ENCODE data around the gene MYNN. TPM values are rescaled to one million over a fixed set of nuclear protein-coding genes. Genes with fewer than 3 reads are reported as not detected.

The MYNN gene
- total RNA-seq, 1 experiment from 2014 or later, result 13.5 TPM

DNA sequence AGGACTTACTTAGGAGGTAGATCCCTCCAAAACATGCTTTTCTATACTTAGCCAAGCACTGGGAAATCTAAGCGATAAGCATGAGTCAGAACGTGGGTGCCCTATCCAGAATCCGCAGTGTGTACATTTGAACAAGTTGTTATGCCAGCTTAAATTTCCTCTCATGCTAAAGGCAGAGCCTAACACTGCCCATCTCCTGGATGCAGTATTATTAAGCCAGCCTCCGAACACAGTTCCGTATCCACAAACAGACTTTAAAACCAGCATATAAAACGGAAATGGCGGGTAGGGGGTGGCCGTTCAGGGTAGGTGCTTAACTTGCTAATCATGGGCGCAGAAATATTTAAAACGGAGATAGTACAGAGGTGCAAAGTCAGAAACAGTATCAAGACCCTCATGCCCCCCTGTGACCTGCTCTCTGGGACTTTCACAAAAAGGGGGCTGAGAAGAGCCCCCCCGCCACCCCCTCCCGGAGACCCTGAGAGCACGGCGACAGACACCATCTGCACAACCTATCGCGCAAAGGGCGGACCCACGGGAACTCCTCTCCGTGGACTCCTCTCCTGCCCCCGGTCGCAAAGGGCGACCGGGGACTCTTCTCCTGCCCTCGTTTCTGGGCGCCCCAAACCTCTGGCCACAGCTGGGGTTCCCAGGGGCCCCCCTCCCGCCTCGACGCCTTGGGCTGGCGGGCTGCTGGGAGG is 38.6 kb downstream of the MYNN start:
- ATAC-seq, result no peak
- BruUV-seq (replicated peaks), result no TSS peak
- Histone ChIP-seq H3K4me3 (replicated peaks in 1 of 2; ENCODE audit: low read depth in 1 of 2, low read length in 2 of 2) (no peak overlapping the region), H3K4me1 (ENCODE audit: control insufficient read depth in 1 of 2, insufficient read depth in 2 of 2, low read length in 2 of 2) (no peaks in the 10 kb centered on the region), H3K4me2 (ENCODE audit: low read length) (no peak overlapping the region), H4K20me1 (ENCODE audit: insufficient read depth) (no peaks in the 10 kb centered on the region), H3K9me2 (ENCODE audit: insufficient read depth) (no peaks in the 10 kb centered on the region), H3K36me3 (ENCODE audit: control insufficient read depth in 1 of 2, insufficient read depth in 2 of 2, low read length in 2 of 2) (no peaks in the 10 kb centered on the region), H3K27ac (ENCODE audit: low read depth, low read length) (no peak overlapping the region), H2AFZ (ENCODE audit: low read depth, low read length, poor library complexity, severe bottlenecking) (no peak overlapping the region), H3K9me3 (ENCODE audit: control insufficient read depth in 1 of 2, insufficient read depth in 1 of 2, low read depth in 1 of 2, low read length in 2 of 2) (no peaks in the 10 kb centered on the region), H3K9ac (ENCODE audit: low read length) (no peak overlapping the region), H3K27me3 (ENCODE audit: insufficient read depth, low read length) (no peaks in the 10 kb centered on the region), H3K79me2 (ENCODE audit: insufficient read depth, low read length) (no peaks in the 10 kb centered on the region)
- intact Hi-C loops (cut with micrococcal nuclease), result no loop called here
- no peak for DNase-seq (ENCODE audit: low read depth, low spot score)
- ChIA-PET RAD21 (ENCODE audit: low non-redundant PET in 1 of 2, low total read pairs in 2 of 2, uncharacterized antibody in 2 of 2, unreplicated experiment in 2 of 2) (no interaction called here), CTCF (interaction anchor here (0.5 kb wide), 1 partner anchor 229 kb away, joined by 5 read pairs; no protein-coding TSS in a partner anchor), POLR2A (no interaction called here)
- TF ChIP-seq, protein P1, sequence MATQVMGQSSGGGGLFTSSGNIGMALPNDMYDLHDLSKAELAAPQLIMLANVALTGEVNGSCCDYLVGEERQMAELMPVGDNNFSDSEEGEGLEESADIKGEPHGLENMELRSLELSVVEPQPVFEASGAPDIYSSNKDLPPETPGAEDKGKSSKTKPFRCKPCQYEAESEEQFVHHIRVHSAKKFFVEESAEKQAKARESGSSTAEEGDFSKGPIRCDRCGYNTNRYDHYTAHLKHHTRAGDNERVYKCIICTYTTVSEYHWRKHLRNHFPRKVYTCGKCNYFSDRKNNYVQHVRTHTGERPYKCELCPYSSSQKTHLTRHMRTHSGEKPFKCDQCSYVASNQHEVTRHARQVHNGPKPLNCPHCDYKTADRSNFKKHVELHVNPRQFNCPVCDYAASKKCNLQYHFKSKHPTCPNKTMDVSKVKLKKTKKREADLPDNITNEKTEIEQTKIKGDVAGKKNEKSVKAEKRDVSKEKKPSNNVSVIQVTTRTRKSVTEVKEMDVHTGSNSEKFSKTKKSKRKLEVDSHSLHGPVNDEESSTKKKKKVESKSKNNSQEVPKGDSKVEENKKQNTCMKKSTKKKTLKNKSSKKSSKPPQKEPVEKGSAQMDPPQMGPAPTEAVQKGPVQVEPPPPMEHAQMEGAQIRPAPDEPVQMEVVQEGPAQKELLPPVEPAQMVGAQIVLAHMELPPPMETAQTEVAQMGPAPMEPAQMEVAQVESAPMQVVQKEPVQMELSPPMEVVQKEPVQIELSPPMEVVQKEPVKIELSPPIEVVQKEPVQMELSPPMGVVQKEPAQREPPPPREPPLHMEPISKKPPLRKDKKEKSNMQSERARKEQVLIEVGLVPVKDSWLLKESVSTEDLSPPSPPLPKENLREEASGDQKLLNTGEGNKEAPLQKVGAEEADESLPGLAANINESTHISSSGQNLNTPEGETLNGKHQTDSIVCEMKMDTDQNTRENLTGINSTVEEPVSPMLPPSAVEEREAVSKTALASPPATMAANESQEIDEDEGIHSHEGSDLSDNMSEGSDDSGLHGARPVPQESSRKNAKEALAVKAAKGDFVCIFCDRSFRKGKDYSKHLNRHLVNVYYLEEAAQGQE (IDR thresholded peaks at IDR 0.05; ENCODE audit: low read depth), result no peak
- TF ChIP-seq, protein P2, sequence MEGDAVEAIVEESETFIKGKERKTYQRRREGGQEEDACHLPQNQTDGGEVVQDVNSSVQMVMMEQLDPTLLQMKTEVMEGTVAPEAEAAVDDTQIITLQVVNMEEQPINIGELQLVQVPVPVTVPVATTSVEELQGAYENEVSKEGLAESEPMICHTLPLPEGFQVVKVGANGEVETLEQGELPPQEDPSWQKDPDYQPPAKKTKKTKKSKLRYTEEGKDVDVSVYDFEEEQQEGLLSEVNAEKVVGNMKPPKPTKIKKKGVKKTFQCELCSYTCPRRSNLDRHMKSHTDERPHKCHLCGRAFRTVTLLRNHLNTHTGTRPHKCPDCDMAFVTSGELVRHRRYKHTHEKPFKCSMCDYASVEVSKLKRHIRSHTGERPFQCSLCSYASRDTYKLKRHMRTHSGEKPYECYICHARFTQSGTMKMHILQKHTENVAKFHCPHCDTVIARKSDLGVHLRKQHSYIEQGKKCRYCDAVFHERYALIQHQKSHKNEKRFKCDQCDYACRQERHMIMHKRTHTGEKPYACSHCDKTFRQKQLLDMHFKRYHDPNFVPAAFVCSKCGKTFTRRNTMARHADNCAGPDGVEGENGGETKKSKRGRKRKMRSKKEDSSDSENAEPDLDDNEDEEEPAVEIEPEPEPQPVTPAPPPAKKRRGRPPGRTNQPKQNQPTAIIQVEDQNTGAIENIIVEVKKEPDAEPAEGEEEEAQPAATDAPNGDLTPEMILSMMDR (IDR thresholded peaks at IDR 0.05 in 2 of 3, conservative IDR thresholded peaks at IDR 0.05 in 1 of 3; ENCODE audit: borderline replicate concordance in 1 of 3, insufficient read depth in 1 of 3, low read depth in 2 of 3, low read length in 2 of 3), result no peak
- TF ChIP-seq RAD21 (IDR thresholded peaks at IDR 0.05; ENCODE audit: low read depth) (no peak), ELF1 (IDR thresholded peaks at IDR 0.05; ENCODE audit: borderline replicate concordance, low read depth) (no peak), YY1 (IDR thresholded peaks at IDR 0.05; ENCODE audit: extremely low read depth, insufficient replicate concordance, low read depth, low read length) (no peak), EZH2phosphoT487 (IDR thresholded peaks at IDR 0.05; ENCODE audit: borderline replicate concordance) (no peak), EGR1 (IDR thresholded peaks at IDR 0.05; ENCODE audit: low read depth) (no peak), CEBPB (IDR thresholded peaks at IDR 0.05; ENCODE audit: low read depth) (no peak), CBX3 (IDR thresholded peaks at IDR 0.05; ENCODE audit: low read depth) (no peak), JUND (IDR thresholded peaks at IDR 0.05) (no peak), ZNF274 (IDR thresholded peaks at IDR 0.05; ENCODE audit: low read depth, low read length) (no peak), EZH2 (IDR thresholded peaks at IDR 0.05) (no peak), TCF7L2 (IDR thresholded peaks at IDR 0.05; ENCODE audit: borderline replicate concordance, extremely low read depth, insufficient read depth, insufficient read length) (no peak), SIN3A (IDR thresholded peaks at IDR 0.05; ENCODE audit: low read depth) (no peak), POLR2AphosphoS5 (IDR thresholded peaks at IDR 0.05; ENCODE audit: low read depth, low read length) (no peak), ZFX (IDR thresholded peaks at IDR 0.05) (no peak), SRF (IDR thresholded peaks at IDR 0.05; ENCODE audit: low read depth) (no peak)
- TF ChIP-seq, protein P3, sequence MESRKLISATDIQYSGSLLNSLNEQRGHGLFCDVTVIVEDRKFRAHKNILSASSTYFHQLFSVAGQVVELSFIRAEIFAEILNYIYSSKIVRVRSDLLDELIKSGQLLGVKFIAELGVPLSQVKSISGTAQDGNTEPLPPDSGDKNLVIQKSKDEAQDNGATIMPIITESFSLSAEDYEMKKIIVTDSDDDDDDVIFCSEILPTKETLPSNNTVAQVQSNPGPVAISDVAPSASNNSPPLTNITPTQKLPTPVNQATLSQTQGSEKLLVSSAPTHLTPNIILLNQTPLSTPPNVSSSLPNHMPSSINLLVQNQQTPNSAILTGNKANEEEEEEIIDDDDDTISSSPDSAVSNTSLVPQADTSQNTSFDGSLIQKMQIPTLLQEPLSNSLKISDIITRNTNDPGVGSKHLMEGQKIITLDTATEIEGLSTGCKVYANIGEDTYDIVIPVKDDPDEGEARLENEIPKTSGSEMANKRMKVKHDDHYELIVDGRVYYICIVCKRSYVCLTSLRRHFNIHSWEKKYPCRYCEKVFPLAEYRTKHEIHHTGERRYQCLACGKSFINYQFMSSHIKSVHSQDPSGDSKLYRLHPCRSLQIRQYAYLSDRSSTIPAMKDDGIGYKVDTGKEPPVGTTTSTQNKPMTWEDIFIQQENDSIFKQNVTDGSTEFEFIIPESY (IDR thresholded peaks at IDR 0.05; ENCODE audit: extremely low read depth, insufficient replicate concordance, low read length), result no peak
- TF ChIP-seq, protein P4, sequence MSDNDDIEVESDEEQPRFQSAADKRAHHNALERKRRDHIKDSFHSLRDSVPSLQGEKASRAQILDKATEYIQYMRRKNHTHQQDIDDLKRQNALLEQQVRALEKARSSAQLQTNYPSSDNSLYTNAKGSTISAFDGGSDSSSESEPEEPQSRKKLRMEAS (IDR thresholded peaks at IDR 0.05), result no peak
- TF ChIP-seq, protein P5, sequence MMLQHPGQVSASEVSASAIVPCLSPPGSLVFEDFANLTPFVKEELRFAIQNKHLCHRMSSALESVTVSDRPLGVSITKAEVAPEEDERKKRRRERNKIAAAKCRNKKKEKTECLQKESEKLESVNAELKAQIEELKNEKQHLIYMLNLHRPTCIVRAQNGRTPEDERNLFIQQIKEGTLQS (IDR thresholded peaks at IDR 0.05), result no peak
